Measurements from ENCODE around the gene GSK3A. TPM values are rescaled to one million over a fixed set of nuclear protein-coding genes. Genes with fewer than 3 reads are reported as not detected.

The GSK3A gene
- 67.3 TPM for polyA plus RNA-seq (2013, experiment 1 of 2)
- polyA plus RNA-seq (2013, experiment 2 of 2): 64.6 TPM

GRCh38 chr19:42242512-42243409 is at the start of gene GSK3A:
Gene GSK3A, minus strand, starts transcription at chr19:42242602. Its CDS starts 137 bp downstream, at chr19:42242465.
- H3K4me1 ChIP-seq (ENCODE audit: control insufficient read depth in 2 of 2, insufficient read depth in 1 of 2, low read depth in 1 of 2, low read length in 2 of 2): peaks cover 0 to 8% of the 10 kb centered on the region in 2 donors
- H4K91ac ChIP-seq (ENCODE audit: low read depth, low read length, poor library complexity): no peak within 1 kb of the TSS
- peak; percentile 99 for DNase-seq (ENCODE audit: low spot score)
- peaks cover 9% of the 10 kb centered on the region for H3K79me1 ChIP-seq (ENCODE audit: low read depth, low read length)
- no peak within 1 kb of the TSS for H3K14ac ChIP-seq (ENCODE audit: low read length)
- H2BK5ac ChIP-seq (ENCODE audit: low read length): no peak within 1 kb of the TSS
- H3K4me2 ChIP-seq (ENCODE audit: insufficient read depth, low read length, poor library complexity, severe bottlenecking): peak within 1 kb of the TSS; percentile 61
- H3K4me3 ChIP-seq (ENCODE audit: low read length in 2 of 2): peak within 1 kb of the TSS; percentile 52 to 86
- no peaks in the 10 kb centered on the region for H3K9me3 ChIP-seq (replicated peaks in 1 of 2; ENCODE audit: control insufficient read depth in 2 of 2, insufficient read depth in 1 of 2, low read depth in 1 of 2, low read length in 2 of 2)
- H4K8ac ChIP-seq (ENCODE audit: low read depth, low read length): no peak within 1 kb of the TSS
- H2AFZ ChIP-seq (ENCODE audit: low read length): peak within 1 kb of the TSS; percentile 85
- peak within 1 kb of the TSS; percentile 34 for H2AK5ac ChIP-seq (ENCODE audit: low read depth, low read length)
- no peak within 1 kb of the TSS for H3K4ac ChIP-seq (ENCODE audit: low read length)
- peaks cover 11 to 38% of the 10 kb centered on the region in 2 donors for H3K36me3 ChIP-seq (replicated peaks in 1 of 2; ENCODE audit: control insufficient read depth in 2 of 2, insufficient read depth in 2 of 2, low read length in 2 of 2)
- H2BK15ac ChIP-seq (ENCODE audit: low read length): no peak within 1 kb of the TSS
- peak within 1 kb of the TSS; percentile 89 for H3K18ac ChIP-seq (ENCODE audit: low read length)
- no peaks in the 10 kb centered on the region for H3K27me3 ChIP-seq (ENCODE audit: control insufficient read depth in 3 of 3, insufficient read depth in 3 of 3, low read depth in 1 of 3, low read length in 3 of 3)
- H3K9ac ChIP-seq (ENCODE audit: low read depth, low read length, poor library complexity): peak within 1 kb of the TSS; percentile 88
- H3K27ac ChIP-seq (replicated peaks; ENCODE audit: low read length): peak within 1 kb of the TSS; percentile 75
- no peak within 1 kb of the TSS for H2BK12ac ChIP-seq (ENCODE audit: low read length)
- peak within 1 kb of the TSS; percentile 9 for H3K23ac ChIP-seq (ENCODE audit: low read depth, low read length, poor library complexity)
- H2BK120ac ChIP-seq (ENCODE audit: low read depth, low read length): peak within 1 kb of the TSS; percentile 27
- no CpG with 5 or more reads among the region's 76 CpGs for WGBS, 2 donors (ENCODE audit: extremely low coverage in 2 of 2, insufficient read length in 2 of 2, insufficient replicate concordance in 1 of 2)

GRCh38 chr19:42291435-42291810 is 49.0 kb upstream of the GSK3A start:
- Histone ChIP-seq H2AFZ (ENCODE audit: low read length) (no peak overlapping the region), H2AK5ac (ENCODE audit: low read depth, low read length) (no peak overlapping the region), H3K18ac (ENCODE audit: low read length) (no peak overlapping the region), H3K4me1 (ENCODE audit: control insufficient read depth in 2 of 2, insufficient read depth in 1 of 2, low read depth in 1 of 2, low read length in 2 of 2) (no peaks in the 10 kb centered on the region), H3K4ac (ENCODE audit: low read length) (no peak overlapping the region), H3K27me3 (ENCODE audit: control insufficient read depth in 3 of 3, insufficient read depth in 3 of 3, low read depth in 1 of 3, low read length in 3 of 3) (no peaks in the 10 kb centered on the region), H2BK120ac (ENCODE audit: low read depth, low read length) (no peak overlapping the region), H3K9me3 (replicated peaks in 1 of 2; ENCODE audit: control insufficient read depth in 2 of 2, insufficient read depth in 1 of 2, low read depth in 1 of 2, low read length in 2 of 2) (no peaks in the 10 kb centered on the region), H2BK5ac (ENCODE audit: low read length) (peak overlapping the region; percentile 24), H3K4me3 (ENCODE audit: low read length in 2 of 2) (no peak overlapping the region), H2BK12ac (ENCODE audit: low read length) (no peak overlapping the region), H3K9ac (ENCODE audit: low read depth, low read length, poor library complexity) (peak overlapping the region; percentile 21), H3K27ac (replicated peaks; ENCODE audit: low read length) (no peak overlapping the region), H3K79me1 (ENCODE audit: low read depth, low read length) (peaks cover 17% of the 10 kb centered on the region), H4K8ac (ENCODE audit: low read depth, low read length) (peak overlapping the region; percentile 23), H3K4me2 (ENCODE audit: insufficient read depth, low read length, poor library complexity, severe bottlenecking) (no peak overlapping the region), H3K36me3 (replicated peaks in 1 of 2; ENCODE audit: control insufficient read depth in 2 of 2, insufficient read depth in 2 of 2, low read length in 2 of 2) (peaks cover 82 to 97% of the 10 kb centered on the region in 2 donors), H3K14ac (ENCODE audit: low read length) (peak overlapping the region; percentile 21), H2BK15ac (ENCODE audit: low read length) (no peak overlapping the region), H4K91ac (ENCODE audit: low read depth, low read length, poor library complexity) (no peak overlapping the region), H3K23ac (ENCODE audit: low read depth, low read length, poor library complexity) (no peak overlapping the region)
- no CpG with 5 or more reads among the region's 9 CpGs for WGBS, 2 donors (ENCODE audit: extremely low coverage in 2 of 2, insufficient read length in 2 of 2, insufficient replicate concordance in 1 of 2)
- DNase-seq (ENCODE audit: low spot score): no peak

- Histone ChIP-seq H4K91ac (ENCODE audit: low read depth, low read length, poor library complexity) (no peak overlapping the region), H3K4me2 (ENCODE audit: insufficient read depth, low read length, poor library complexity, severe bottlenecking) (no peak overlapping the region), H3K79me1 (ENCODE audit: low read depth, low read length) (peaks cover 22% of the 10 kb centered on the region), H3K36me3 (replicated peaks in 1 of 2; ENCODE audit: control insufficient read depth in 2 of 2, insufficient read depth in 2 of 2, low read length in 2 of 2) (peaks cover 85 to 98% of the 10 kb centered on the region in 2 donors), H3K9me3 (replicated peaks in 1 of 2; ENCODE audit: control insufficient read depth in 2 of 2, insufficient read depth in 1 of 2, low read depth in 1 of 2, low read length in 2 of 2) (peaks cover 0 to 2% of the 10 kb centered on the region in 2 donors), H3K4ac (ENCODE audit: low read length) (no peak overlapping the region), H2BK15ac (ENCODE audit: low read length) (no peak overlapping the region), H3K9ac (ENCODE audit: low read depth, low read length, poor library complexity) (peak overlapping the region; percentile 44), H3K14ac (ENCODE audit: low read length) (peak overlapping the region; percentile 21), H3K27me3 (ENCODE audit: control insufficient read depth in 3 of 3, insufficient read depth in 3 of 3, low read depth in 1 of 3, low read length in 3 of 3) (peaks cover 0 to 2% (median 0%) of the 10 kb centered on the region in 3 experiments), H2BK5ac (ENCODE audit: low read length) (peak overlapping the region; percentile 75), H2AK5ac (ENCODE audit: low read depth, low read length) (no peak overlapping the region), H3K4me3 (ENCODE audit: low read length in 2 of 2) (no peak overlapping the region), H3K18ac (ENCODE audit: low read length) (no peak overlapping the region), H2BK12ac (ENCODE audit: low read length) (no peak overlapping the region), H4K8ac (ENCODE audit: low read depth, low read length) (peak overlapping the region; percentile 96), H2BK120ac (ENCODE audit: low read depth, low read length) (no peak overlapping the region), H2AFZ (ENCODE audit: low read length) (no peak overlapping the region), H3K27ac (replicated peaks; ENCODE audit: low read length) (no peak overlapping the region), H3K4me1 (ENCODE audit: control insufficient read depth in 2 of 2, insufficient read depth in 1 of 2, low read depth in 1 of 2, low read length in 2 of 2) (peaks cover 3 to 5% of the 10 kb centered on the region in 2 donors), H3K23ac (ENCODE audit: low read depth, low read length, poor library complexity) (peak overlapping the region; percentile 65)
- no CpG with 5 or more reads among the region's 31 CpGs for WGBS, 2 donors (ENCODE audit: extremely low coverage in 2 of 2, insufficient read length in 2 of 2, insufficient replicate concordance in 1 of 2)
- DNase-seq (ENCODE audit: low spot score): no peak
Observed at GRCh38 chr19:42290523-42291434, 48.4 kb upstream of the GSK3A start.

All from neuronal stem cell (in vitro differentiated cells).